Cardiac muscle cell (in vitro differentiated cells and primary cell): ENCODE data around the gene KCTD14. TPM values are rescaled to one million over a fixed set of nuclear protein-coding genes. Genes with fewer than 3 reads are reported as not detected.
"Not testable (repeated sequence)": the region's sequence is repeated elsewhere in the genome, so short reads cannot be mapped to it uniquely, and the experiment has no call there.

Experiments used
- DNase-seq, 2 donors: peaks; one replicate each; pipeline versions ENCODE4 v3.0.0 to v3.0.0-alpha.2; 2010 to 2017; ENCODE audit warnings: low read depth in 1 of 2, low spot score in 1 of 2
- H3K27ac ChIP-seq: fragments of 200-600 bp; sonication (generic); 2 replicates; pipeline ENCODE4 v1.5.1; 2016
- H3K27me3 ChIP-seq: fragments of 200-600 bp; sonication (generic); 2 replicates; pipeline ENCODE4 v1.6.0; 2016; ENCODE audit warnings: control low read depth
- H3K36me3 ChIP-seq: fragments of 200-600 bp; sonication (generic); 2 replicates; pipeline ENCODE4 v1.5.1; 2016; ENCODE audit warnings: control low read depth
- H3K4me1 ChIP-seq: fragments of 200-600 bp; sonication (generic); 2 replicates; pipeline ENCODE4 v1.8.1; 2017; ENCODE audit warnings: low read depth, mild to moderate bottlenecking, mixed run types
- H3K4me3 ChIP-seq: fragments of 200-600 bp; sonication (generic); 2 replicates; pipeline ENCODE4 v1.5.1; 2016; ENCODE audit warnings: mild to moderate bottlenecking
- H3K9me3 ChIP-seq: fragments of 200-600 bp; sonication (generic); 2 replicates; pipeline ENCODE4 v1.5.1; 2017; ENCODE audit warnings: low read depth, mild to moderate bottlenecking, control low read depth
- polyA plus RNA-seq: library from polyadenylated mRNA; unstranded; fragments of >200 nt; fragmentation: Nextera tagmentation; extraction: Ambion mirVana; gene quantifications from 2 replicates; pipeline ENCODE4 v1.2.1, GENCODE V29; 2016
- total RNA-seq: library from RNA; depleted of rRNA; stranded (reverse); fragments of >200 nt; gene quantifications from 2 replicates; pipeline ENCODE4 v1.2.3, GENCODE V29; 2016
- TF ChIP-seq, protein P1 (sequence below): IDR thresholded peaks from 2 replicates; pipeline ENCODE4 v1.5.1; 2012; ENCODE audit warnings: low read depth, mild to moderate bottlenecking, low read length

KCTD14 gene
- total and polyA plus RNA-seq, 2 experiments from 2014 or later, result 0.23 to 0.45 TPM

DNA sequence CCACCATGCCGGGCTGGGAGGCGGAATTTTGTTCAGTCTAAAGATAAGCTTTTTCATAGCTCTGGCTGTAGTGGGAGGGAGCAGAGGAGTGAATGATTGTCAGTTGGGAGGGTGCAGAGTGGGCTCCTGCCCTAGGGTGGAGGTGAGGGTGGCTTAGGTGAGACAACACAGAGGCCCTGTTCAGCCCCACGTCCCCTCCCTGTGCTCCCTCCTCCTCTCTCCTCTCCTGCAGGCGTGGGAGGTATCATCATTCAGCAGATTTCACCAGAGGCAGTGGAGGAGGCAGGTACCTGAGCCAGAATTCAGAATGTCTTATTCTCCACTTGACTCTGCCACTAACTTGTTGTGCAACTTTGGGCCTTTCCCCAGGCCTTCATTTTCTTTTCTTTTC lies 38.8 kb upstream of the KCTD14 start:
- DNase-seq, result peak; percentile 10 to 56
- Histone ChIP-seq H3K9me3 (no peaks in the 10 kb centered on the region), H3K36me3 (no peaks in the 10 kb centered on the region), H3K4me1 (no peaks in the 10 kb centered on the region), H3K4me3 (no peak overlapping the region), H3K27ac (no peak overlapping the region), H3K27me3 (no peaks in the 10 kb centered on the region)
- TF ChIP-seq, protein P1, sequence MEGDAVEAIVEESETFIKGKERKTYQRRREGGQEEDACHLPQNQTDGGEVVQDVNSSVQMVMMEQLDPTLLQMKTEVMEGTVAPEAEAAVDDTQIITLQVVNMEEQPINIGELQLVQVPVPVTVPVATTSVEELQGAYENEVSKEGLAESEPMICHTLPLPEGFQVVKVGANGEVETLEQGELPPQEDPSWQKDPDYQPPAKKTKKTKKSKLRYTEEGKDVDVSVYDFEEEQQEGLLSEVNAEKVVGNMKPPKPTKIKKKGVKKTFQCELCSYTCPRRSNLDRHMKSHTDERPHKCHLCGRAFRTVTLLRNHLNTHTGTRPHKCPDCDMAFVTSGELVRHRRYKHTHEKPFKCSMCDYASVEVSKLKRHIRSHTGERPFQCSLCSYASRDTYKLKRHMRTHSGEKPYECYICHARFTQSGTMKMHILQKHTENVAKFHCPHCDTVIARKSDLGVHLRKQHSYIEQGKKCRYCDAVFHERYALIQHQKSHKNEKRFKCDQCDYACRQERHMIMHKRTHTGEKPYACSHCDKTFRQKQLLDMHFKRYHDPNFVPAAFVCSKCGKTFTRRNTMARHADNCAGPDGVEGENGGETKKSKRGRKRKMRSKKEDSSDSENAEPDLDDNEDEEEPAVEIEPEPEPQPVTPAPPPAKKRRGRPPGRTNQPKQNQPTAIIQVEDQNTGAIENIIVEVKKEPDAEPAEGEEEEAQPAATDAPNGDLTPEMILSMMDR, result no peak

DNA sequence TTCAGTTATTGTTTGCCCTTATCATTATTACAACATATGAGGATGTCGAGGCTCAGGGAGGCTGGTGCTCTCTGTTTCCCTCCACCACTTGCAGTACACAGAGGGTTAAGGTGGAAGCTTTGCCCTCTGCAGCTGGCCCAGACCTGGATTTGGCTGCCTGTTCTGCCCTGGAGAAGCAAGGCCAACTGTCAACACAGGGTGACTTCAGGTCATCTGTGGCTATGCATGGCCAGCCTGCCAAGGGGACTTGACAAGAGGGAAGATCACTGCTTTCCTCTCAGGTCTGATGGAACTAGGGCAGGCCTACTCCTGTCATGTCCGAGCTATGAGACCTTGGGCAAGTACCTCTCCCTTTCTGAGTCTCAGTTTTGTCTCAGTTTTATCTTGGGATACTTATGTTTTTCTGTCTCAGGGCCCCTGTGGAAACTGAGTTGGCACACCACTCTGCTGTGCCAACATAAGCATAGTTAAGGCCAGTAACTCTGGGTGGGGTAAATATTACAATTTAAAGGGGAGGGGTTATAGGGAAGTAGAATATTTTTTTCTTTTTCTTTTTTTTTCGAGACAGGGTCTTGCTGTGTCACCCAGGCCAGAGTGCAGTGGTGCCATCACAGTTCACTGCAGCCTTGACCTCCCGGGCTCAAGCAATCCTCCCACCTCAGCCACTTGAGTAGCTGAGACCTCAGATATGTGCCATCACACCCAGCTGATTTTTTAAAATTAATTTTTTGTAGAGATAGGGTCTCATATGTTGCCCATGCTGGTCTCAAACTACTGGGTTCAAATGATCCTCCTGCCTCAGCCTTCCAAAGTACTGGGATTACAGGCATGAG lies 38.2 kb upstream of the KCTD14 start:
- H3K4me3 ChIP-seq, result no peak overlapping the region
- H3K36me3 ChIP-seq, result no peaks in the 10 kb centered on the region
- peak in 1 of 2 donors; percentile 23 for DNase-seq
- no peaks in the 10 kb centered on the region for H3K27me3 ChIP-seq
- no peaks in the 10 kb centered on the region for H3K4me1 ChIP-seq
- TF ChIP-seq, protein P1, result no peak
- no peak overlapping the region for H3K27ac ChIP-seq
- no peaks in the 10 kb centered on the region for H3K9me3 ChIP-seq

GRCh38 chr11:78060533-78060932 lies 37.5 kb upstream of the KCTD14 start:
- Histone ChIP-seq H3K4me3 (no peak overlapping the region), H3K36me3 (no peaks in the 10 kb centered on the region), H3K4me1 (no peaks in the 10 kb centered on the region), H3K27ac (no peak overlapping the region), H3K9me3 (no peaks in the 10 kb centered on the region), H3K27me3 (no peaks in the 10 kb centered on the region)
- DNase-seq, result no peak
- TF ChIP-seq, protein P1, result no peak

- not testable (repeated sequence) for H3K27me3 ChIP-seq, H3K4me1 ChIP-seq
These were observed 36.8 kb upstream of the KCTD14 start for GRCh38 chr11:78059749-78060328.

GRCh38 chr11:78057462-78058055 lies 34.5 kb upstream of the KCTD14 start:
- no peaks in the 10 kb centered on the region for H3K4me1 ChIP-seq

More at GRCh38 chr11:78059749-78060328, 36.8 kb upstream of the KCTD14 start:
- not testable (repeated sequence) for H3K4me3 ChIP-seq, H3K36me3 ChIP-seq, DNase-seq, H3K9me3 ChIP-seq, H3K27ac ChIP-seq

More at GRCh38 chr11:78057462-78058055, 34.5 kb upstream of the KCTD14 start:
- TF ChIP-seq, protein P1, result no peak
- Histone ChIP-seq H3K27me3 (no peaks in the 10 kb centered on the region), H3K36me3 (no peaks in the 10 kb centered on the region), H3K4me3 (no peak overlapping the region), H3K9me3 (no peaks in the 10 kb centered on the region), H3K27ac (no peak overlapping the region)
- DNase-seq, result no peak
